ENCODE measurements around the gene IL32. TPM values are rescaled to one million over a fixed set of nuclear protein-coding genes. Genes with fewer than 3 reads are reported as not detected.

IL32 gene
- total and polyA plus RNA-seq, 9 of the 15 experiments (the other 6 are each of a cell fraction or from before 2014, with no cell fraction given): 0.21 to 2.2 (median 0.37) TPM; not detected in 3

GRCh38 chr16:3021449-3022207 lies 43.8 kb upstream of the IL32 start (continued):
- 0 out of 2 replicates have a peak, but pooled peaks have one; percentile 10 for TF ChIP-seq THAP12 (CRISPR knock-in tag; IDR thresholded peaks at IDR 0.05)
- peak; percentile 11 to 68; a peak in 2 of 4 replicates for TF ChIP-seq MAZ (CRISPR knock-in tag; conservative IDR thresholded peaks at IDR 0.05 in 1 of 2, IDR thresholded peaks at IDR 0.05 in 1 of 2)
- no peak; the same call in 1 of the 2 replicates for TF ChIP-seq CBX1 (IDR thresholded peaks at IDR 0.05; ENCODE audit: low read depth)
- TF ChIP-seq ZNF184 (CRISPR knock-in tag; IDR thresholded peaks at IDR 0.05): no peak
- peak; percentile 21; the same call in 1 of the 2 replicates for TF ChIP-seq MAX (CRISPR knock-in tag; IDR thresholded peaks at IDR 0.05)
- peak; percentile 76 for TF ChIP-seq TFAP4 (CRISPR knock-in tag; IDR thresholded peaks at IDR 0.05; ENCODE audit: borderline replicate concordance)
- TF ChIP-seq ZMIZ1 (IDR thresholded peaks at IDR 0.05; ENCODE audit: low read depth in 2 of 2, low read length in 2 of 2): 0 out of 4 replicates have a peak, but pooled peaks of 1 of the 2 experiments have one; percentile 8
- peak; percentile 21; the same call in 1 of the 2 replicates for TF ChIP-seq MYC (IDR thresholded peaks at IDR 0.05; ENCODE audit: low read depth, low read length)
- no peak for TF ChIP-seq MYC (CRISPR knock-in tag; IDR thresholded peaks at IDR 0.05; ENCODE audit: borderline replicate concordance, low read depth)
- no peak for TF ChIP-seq TSHZ1 (CRISPR knock-in tag; IDR thresholded peaks at IDR 0.05)
- no peak for TF ChIP-seq KHSRP (IDR thresholded peaks at IDR 0.05)
- no peak for TF ChIP-seq DPF2 (IDR thresholded peaks at IDR 0.05)
